Smooth muscle cell of the brain vasculature (primary cell): ENCODE results near the gene RP2.

Experiments
- DNase-seq: peaks from one replicate; pipeline ENCODE4 v3.0.0-alpha.2; 2012; ENCODE audit warnings: low read depth, low spot score

The RP2 gene

DNA sequence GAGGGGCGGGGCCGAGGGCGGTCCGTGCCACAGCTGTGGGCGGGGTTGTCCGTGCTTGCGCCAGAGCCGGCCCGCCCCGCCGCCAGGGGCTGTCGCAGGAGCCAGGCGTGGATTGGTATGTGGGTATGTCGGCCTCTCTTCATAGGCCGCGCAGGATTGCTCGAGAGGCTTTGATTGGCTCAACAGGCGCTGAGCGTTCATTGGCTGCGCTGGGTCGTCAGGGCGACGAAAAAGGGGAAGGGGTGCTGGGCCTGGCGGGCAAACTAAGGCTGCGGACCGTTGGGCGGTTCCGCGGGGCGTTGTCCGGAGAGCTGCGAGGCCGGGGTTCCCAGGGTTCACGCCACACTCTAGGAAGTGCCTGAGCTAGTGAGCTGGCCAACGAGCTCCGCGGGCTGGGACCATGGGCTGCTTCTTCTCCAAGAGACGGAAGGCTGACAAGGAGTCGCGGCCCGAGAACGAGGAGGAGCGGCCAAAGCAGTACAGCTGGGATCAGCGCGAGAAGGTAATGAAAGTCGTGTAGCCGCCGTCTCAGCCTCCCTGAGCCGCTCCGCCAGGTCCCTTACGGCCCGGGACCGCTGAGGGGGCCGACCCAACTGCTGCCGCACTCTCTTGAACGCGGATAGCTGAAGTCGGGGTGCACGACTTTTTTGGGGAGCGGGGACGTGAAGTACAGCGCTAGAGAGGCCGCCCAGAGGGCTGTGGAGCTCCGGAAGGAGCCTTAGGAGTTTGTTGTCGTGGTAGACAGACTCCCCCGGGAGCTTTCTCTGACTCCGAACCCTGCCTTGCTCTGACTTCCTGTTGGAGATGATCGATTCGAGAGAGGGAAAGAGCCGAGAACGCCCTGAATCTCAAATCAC, at the start of gene RP2:
RP2 (plus strand) TSS at position 343 of the 857 bp plus-strand sequence; CDS start at position 401, 58 bp downstream.
- DNase-seq, result peak; percentile 73

DNA sequence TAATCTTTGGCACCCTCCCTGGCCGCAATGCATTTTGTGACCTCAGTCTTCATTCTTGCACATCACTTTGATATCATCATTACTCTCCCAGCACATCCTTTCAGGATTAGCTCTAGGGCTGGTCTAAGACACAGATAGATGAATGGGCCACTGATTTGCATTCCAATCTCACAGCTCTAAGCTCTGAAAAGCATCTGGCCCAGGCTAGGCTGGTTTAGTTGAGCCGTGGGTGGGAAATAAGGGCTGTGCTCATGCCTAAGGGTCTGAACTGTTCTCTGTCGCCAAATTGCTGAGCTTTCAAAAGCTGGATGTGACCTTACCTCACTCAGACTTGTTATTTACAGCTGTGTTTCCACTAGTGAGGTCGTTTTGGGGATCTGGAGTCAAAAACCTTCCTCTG, 47.9 kb upstream of the RP2 start:
- no peak for DNase-seq

DNA sequence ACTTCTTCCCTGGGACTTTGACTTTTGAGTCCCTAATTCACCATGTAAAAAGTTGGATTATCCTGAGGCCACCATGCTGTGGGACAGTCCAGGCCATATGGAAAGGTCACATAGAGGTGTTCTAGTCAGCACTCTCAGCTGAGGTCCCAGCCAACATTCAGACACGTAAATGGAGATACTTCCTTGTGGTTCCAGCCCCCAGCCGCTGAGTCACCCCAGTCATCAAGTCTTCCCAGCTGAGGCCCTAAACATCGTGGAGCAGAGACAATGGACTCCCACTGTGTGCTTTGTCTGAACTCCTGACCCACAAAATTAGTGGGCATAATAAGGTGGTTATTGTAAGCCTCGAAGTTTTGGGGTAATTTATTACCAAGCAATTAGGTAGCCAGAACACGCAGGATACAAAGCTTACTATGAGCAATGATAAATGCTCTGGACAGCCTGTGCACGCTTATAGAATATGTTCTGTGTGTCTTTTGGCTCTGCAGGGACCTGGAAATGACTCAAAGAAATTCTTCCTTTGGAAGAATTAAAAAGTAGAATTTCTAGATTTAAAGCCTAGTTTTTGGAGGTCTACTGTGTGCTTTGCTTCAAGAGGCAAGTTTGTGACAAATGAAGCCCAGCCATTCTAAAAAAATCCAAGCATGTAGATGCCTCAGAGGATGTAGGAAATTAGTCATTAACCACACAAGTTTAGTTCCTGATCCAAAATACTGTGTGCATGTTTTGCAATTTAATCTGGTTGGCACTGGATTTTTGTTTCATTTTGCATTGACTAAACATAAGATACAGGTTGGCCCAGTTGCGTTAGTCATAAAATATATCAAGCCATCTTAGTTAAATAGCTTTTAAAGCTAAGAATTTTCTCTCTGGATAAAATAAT, 44.7 kb upstream of the RP2 start:
- DNase-seq, result peak; percentile 32

DNA sequence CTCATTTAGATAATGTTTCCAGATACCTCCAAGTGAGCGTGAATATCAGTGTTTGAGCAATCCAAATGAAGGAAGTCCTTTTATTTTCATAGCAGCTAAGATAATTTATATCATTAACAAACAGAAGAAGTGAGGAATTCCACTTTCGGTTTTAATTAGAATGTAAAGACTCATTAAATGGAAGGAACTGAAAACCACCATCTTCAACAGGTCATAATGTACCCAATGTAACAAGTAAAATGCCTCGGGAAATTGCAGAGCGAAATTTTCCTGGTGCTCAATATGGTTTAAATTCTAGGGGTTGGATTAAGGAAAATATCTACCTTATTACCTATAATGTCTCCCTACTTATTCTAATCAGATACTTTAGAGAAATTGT, 44.0 kb upstream of the RP2 start:
- no peak for DNase-seq

DNA sequence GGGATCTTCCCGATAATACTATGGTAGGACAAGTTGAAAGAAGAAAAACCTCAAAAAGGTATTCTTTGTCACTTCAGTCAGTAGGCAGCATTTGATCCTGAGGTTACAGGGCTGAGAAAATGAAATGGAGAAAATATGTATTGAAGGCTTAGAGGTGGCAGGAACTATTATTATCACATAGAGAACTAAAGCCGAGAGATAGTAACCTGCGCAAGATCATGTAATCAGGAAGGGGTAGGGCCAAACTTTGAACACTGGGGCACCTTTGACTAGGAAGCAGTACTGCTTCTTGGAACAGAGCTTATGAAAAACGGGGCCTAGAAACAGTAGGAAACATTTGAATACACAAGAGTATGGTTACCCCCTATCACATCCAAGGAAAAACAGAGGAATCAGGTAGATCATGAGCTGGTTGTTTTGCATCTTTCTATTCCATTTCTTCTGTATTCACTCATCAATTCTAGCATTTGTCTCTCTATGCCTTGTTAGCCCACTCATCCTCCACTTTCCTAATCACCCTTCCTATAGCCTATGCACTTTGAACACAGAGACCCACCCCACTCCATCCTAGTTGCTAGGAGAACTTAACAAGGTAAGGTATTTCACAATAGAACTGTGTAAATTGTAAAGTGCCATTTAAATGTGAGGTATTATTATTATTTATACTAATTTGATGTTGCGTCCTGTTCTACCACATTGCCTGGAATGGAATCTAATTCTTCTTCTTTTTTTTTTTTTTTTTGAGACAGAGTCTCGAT, 43.3 kb upstream of the RP2 start:
- DNase-seq, result no peak

DNA sequence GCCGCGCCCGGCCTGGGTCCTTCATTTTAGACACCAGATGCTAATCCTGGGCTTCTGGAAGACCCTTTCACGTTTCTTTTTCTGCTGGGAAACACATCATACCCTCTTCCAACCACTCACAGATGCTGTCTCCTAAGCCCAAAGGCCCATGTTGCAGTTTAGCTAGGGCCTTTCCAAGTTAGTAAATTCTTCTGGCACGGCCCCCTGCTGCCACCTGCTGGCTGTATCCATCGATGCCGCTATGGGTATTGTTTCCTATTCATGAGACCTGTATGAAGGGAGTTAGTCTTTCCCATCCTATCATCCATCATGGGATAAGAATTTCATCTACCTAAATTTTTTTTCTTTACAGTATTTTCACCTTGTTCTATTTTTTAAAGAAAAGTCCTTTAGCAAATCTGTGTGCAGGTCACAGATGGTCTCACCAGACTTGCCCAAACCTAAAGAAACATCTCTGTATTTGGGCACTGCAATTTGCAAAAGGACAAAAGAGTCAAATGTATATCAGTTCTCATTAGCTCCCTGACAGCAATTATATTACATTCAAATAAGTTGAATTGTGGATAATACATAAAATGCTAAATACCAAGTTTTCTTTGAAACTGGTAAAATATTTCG, 40.2 kb upstream of the RP2 start:
- no peak for DNase-seq

DNA sequence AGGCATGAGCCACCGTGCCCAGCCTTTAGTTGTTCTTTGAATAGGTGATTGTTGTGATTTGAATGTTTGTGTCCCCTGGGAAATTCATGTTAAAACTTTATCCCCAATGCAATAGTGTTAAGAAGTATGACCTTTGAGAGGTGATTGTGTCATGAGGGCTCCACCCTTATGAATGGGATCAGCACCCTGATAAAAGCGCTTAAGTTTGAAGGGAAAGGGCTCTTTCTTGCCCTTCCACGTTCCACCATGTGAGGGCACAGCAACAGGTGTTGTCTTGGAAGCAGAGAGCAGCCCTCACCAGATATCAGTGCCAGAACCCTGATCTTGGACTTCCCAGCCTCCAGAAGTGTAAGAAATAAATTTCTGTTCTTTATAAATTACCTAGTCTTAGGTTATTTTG, 33.7 kb upstream of the RP2 start:
- DNase-seq, result no peak

DNA sequence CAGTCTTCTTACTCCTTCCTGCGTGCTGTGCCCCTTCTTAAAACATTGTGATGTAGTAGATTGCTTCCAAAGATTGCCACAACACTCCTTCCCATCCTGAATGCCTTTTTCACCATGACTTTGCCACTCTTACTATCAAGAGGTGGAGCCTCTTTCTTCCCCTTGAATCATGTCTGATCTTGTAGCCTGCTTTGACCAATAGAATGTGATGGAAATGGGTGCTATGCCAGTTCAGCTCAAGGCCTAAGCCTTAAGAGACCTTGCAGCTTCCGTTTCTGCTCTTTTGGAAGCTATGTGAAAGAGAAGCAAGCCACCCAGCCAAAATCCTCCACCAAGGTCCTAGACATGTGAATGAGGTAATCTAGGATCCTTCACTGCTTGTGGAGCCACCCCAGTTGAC, 31.6 kb upstream of the RP2 start:
- DNase-seq, result no peak

DNA sequence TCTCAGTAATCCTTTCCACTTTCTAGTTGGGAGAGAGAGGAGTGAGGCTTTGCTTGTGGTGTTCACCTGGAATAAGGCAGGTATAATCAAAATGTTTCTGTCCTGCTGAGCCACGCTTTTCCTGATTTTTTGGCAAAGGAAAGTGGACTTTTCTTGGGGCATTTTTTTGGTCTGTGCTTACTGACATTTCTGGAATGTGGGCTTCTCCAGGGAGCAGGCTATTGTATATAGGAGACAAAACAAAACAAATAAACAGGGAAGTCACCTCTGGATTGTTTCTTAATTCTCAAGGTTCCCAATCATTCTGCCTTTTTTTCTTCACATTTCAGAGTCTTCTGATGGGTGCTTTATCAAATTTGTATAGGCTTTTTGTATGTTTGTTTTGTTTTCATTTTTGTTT, 25.7 kb upstream of the RP2 start:
- DNase-seq, result no peak

DNA sequence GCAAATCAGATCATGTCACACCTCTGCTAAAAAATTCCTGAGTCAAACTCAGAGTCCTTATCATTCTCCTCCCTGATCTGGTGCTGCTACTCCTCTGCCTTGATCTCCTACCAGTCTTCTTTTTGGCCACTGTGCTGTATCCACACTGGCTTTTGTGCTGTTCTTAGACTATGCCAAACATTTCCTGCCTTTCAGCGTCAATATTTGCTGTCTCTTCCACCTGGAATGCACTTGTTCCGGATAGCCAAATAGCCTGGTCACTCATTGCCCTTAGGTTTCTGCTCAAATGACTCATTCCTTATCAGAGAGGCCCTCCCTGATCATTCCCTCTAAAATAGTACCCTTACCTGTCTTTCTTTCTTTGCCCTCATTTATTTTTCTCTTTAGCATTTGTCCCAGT, 24.4 kb upstream of the RP2 start:
- DNase-seq, result no peak

DNA sequence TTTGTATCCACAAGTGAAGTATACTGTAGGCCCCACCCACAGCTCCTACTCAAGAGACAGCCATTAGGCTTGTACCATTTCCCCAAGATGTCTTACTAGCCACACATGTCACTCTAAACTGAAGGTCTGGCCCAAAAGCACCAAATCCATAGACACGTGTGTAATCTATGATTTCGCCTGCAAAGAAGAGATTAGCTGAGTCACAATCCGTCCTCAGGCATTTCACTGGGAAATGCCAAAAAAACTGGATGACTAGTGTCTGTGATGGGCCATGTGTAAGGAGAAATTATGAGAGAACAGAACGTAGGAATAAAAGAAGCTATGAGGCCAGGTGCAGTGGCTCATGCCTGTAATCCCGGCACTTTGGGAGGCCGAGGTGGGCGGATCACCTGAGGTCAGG, 21.9 kb upstream of the RP2 start:
- DNase-seq, result no peak

DNA sequence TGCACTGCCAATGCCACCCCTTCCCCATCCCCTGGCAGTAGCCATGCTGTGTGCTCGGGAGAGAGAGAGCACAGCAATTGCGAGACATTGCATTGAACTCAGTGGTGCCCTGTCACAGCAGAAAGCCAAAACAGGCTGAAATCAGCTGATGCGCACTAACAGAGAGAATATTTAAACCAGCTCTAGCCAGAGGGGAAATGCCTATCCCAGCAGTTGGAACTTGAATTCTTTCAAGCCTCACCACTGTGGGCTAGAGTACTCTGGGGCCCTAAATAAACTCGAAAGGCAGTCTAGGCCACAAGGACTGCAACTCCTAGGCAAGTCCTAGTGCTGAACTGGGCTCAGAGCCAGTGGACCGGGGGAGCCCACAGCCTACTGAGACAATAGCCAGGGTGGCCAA, 17.7 kb upstream of the RP2 start:
- no peak for DNase-seq

DNA sequence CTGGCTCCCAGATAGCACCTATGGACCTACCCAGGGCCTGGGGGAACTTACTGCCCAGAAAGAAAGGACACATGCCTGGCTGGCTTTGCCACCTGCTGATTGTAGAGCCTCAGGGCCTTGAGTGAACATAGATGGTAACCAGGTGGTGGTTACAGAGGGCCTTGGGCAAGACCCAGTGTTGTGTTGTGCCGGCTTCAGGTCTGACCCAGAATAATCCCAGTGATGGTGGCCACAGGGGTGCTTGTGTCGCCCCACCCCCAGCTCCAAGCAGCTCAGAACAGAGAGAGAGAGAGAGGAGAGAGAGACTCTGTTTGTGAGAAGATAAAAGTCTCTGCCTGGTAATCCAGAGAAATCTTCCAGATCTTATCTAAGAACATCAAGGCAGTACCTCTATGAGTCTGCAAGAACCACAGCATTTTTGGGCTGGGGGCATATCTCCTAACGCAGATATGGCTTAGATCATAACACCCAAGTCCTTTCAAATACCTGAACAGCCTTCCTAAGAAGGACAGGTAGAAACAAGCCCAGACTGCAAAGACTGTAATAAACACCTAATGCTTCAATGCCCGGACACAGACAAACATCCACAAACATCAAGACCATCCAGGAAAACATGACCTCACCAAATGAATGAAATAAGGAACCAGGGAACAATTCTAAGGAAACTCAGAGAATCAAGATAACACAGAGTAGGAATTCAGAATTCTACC, 16.3 kb upstream of the RP2 start:
- no peak for DNase-seq

DNA sequence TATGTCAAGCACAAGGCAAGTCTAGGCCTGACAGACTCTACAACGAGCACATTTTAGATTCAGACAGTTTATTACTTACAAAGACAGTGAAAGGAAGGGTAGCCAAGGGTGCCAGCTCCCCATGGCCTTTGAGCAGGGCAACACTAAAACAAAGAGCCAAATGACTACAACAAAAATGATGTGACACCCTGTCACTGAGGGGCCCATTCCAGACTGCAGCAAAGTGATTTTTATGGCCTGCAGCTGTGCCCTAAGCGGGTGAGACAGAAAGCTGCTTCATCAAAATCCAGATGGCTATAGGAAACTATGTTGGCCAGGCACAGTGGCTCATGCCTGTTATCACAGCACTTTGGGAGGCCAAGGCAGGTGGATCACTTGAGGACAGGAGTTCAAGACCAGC, 13.4 kb upstream of the RP2 start:
- no peak for DNase-seq

DNA sequence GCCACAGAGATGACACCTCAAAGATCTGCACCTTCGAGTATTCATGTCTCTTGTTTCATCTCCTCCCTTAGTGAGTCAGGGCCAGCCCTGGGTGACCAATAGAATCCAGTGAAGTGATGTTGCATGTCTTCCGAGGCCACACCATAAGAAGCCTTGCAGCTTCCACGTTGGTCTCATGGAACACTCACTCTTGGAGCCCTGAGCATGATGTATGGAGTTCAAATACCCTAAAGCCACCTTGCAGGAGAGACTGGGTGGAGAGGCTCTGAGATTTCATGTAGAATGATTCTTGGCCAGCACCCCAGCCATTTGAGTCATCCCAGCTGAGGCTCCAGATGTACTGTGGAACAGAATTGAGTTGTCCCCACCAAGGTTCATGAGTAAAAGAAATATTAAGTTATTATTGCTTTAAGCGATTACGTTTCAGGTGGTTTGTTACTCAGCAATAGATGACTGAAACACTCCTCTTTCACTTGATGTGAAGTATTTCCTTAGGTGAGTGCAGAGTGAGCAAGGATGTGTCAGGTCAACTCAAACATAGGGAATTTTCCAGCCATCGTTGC, 5.0 kb upstream of the RP2 start:
- no peak for DNase-seq

DNA sequence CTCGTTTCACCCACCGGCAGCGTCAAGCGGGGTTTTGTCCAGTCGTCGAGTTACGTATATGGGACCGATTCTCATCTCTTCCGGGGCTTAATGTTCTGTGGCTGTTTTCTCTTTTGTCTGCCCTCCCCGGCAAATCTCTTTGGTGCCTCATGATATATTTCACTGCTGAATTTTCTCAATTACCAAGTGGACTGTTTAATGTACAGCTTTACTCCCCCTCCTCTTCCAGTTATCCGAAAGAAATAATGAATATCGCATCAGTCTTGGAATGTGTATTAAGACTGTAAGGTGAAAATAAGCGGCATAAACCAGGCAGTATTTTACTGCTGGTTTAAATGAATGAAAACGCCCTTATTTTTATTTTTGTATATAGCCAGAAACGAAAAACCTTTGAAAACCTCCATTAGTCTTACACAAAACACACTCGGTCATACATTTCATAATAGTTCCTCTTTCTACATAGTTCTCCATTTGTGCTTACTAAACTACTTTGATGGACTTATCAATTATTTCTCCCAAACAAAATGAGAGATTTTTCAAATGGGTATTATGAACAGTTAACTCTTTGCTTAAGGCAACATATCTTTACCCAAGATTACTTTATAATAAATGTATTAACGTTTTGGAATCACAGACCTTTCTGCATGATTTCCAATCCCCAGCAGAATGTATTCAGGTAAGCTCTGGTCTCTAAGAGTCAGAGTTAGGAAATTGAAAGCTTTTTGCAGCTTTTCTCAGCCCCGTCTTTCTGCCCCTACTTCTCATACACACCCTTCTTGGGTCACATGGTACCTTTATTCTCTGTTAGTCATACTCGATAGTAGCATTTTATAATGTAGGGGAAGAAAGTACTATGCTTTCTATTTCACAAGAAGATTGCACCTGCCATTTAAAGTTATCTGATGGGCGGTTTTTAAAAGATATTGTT, 979 bp downstream of the RP2 start:
- DNase-seq, result no peak

DNA sequence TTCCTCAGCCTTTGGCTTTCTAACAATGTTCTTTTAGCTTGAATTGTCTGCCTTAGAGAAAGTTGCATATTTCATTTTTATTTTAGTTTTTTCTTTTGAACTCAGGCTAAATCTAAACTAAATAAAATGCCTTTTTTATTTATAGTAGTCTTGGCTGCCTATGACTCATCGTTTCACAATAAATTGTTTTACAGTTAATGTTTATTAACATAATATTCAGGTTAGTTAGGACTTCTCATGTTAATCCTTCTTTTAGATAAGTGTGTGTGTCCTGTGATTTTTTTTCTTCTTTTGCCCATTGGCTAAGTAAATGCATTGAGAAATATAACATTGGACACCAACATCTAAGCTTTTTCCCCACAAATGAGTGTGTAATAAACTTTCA, 1.6 kb downstream of the RP2 start:
- DNase-seq, result no peak

DNA sequence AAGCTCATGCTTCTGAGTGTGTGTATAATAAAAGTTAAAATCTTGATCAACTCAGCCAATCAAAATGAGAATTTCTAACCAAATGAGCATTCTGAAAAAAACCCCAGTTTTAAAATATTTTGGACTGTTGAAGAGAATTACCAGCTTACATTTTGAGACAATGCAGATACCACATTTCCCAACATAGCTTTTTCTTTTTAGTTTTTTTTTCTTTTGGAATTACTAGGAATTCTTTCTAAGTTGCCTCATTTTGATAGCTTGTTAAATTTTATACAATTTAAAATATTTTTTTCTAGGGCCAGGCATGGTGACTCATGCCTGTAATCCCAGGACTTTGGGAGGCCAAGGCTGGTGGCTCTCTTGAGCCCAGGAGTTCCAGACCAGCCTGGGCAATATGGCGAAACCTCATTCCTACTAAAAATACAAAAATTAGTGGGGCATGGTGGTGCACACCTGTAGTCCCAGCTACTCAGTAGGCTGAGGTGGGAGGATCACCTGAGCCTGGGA, 2.2 kb downstream of the RP2 start:
- no peak for DNase-seq

DNA sequence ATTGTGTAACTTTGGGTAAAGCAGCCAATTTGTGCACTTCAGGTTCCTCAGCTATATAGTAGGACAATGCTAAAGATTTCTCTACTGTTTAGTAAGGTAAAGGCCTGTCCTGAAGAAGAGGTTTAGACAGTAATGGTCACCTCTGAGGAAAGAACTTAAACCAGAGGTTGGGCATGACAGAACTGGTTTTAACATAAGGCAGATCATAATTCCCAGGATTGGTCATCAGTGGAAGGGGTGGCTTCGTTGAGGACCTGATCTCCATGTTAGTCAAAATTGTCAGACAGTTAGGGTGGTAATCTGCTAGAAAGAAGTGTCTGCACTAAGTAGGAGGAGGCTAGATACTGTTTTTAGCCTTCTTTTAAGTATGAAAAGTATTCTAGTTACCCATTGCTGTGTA, 4.1 kb downstream of the RP2 start:
- DNase-seq, result no peak
